Smooth muscle cell (in vitro differentiated cells): ENCODE results near the gene PPP1R14D. TPM values are rescaled to one million over a fixed set of nuclear protein-coding genes. Genes with fewer than 3 reads are reported as not detected.

ENCODE experiments used
- DNase-seq: peaks from one replicate; lab custom pipeline; 2025; ENCODE audit not compliant: unreplicated experiment; lab: John Stamatoyannopoulos, UW
- H2AFZ ChIP-seq: fragments of 200-600 bp; sonication (generic); 2 replicates; pipeline ENCODE4 v1.6.0; 2016; ENCODE audit warnings: antibody characterized with exemption, low read depth, mild to moderate bottlenecking
- H3F3A ChIP-seq: fragments of 200-600 bp; sonication (generic); 2 replicates; pipeline ENCODE4 v1.6.0; 2017; ENCODE audit warnings: antibody characterized with exemption, low read depth
- H3K27ac ChIP-seq: fragments of 200-600 bp; sonication (generic); 2 replicates; pipeline ENCODE4 v1.5.1; 2016; ENCODE audit warnings: low read depth, mild to moderate bottlenecking
- H3K27me3 ChIP-seq: fragments of 200-600 bp; sonication (generic); 2 replicates; pipeline ENCODE4 v1.6.1; 2016; ENCODE audit warnings: low read depth, mild to moderate bottlenecking
- H3K36me3 ChIP-seq: fragments of 200-600 bp; sonication (generic); 2 replicates; pipeline ENCODE4 v1.5.1; 2016; ENCODE audit warnings: low read depth
- H3K4me1 ChIP-seq: fragments of 200-600 bp; sonication (generic); 2 replicates; pipeline ENCODE4 v1.5.1; 2016; ENCODE audit warnings: low read depth
- H3K4me2 ChIP-seq: fragments of 200-600 bp; sonication (generic); 2 replicates; pipeline ENCODE4 v1.6.0; 2016; ENCODE audit warnings: mild to moderate bottlenecking
- H3K4me3 ChIP-seq: fragments of 200-600 bp; sonication (generic); 2 replicates; pipeline ENCODE4 v1.5.1; 2016; ENCODE audit warnings: mild to moderate bottlenecking
- H3K79me2 ChIP-seq: fragments of 200-600 bp; sonication (generic); 2 replicates; pipeline ENCODE4 v1.6.0; 2016; ENCODE audit warnings: low read depth, mild to moderate bottlenecking
- H3K9ac ChIP-seq: fragments of 200-600 bp; sonication (generic); 2 replicates; pipeline ENCODE4 v1.6.0; 2016; ENCODE audit warnings: low read depth
- H3K9me3 ChIP-seq: fragments of 200-600 bp; sonication (generic); replicated peaks from 2 replicates; pipeline ENCODE4 v1.5.1; 2016; ENCODE audit warnings: low read depth
- H4K20me1 ChIP-seq: fragments of 200-600 bp; sonication (generic); 2 replicates; pipeline ENCODE4 v1.6.0; 2016; ENCODE audit warnings: low read depth
- CTCF ChIP-seq: fragments of 200-600 bp; sonication (generic); IDR thresholded peaks from 2 replicates; pipeline ENCODE4 v1.5.1; 2017; ENCODE audit warnings: borderline replicate concordance, mild to moderate bottlenecking, antibody characterized with exemption; ENCODE audit not compliant: insufficient read depth, poor library complexity, severe bottlenecking
- WGBS: methylation state at CpG from one replicate; pipeline ENCODE4 v1.1.7; 2016; ENCODE audit warnings: low lambda C conversion rate; 5-methylcytosine and 5-hydroxymethylcytosine counted together
- polyA plus RNA-seq: library from polyadenylated mRNA; unstranded; fragments of >200 nt; fragmentation: Nextera tagmentation; extraction: Ambion mirVana; gene quantifications from 2 replicates; pipeline ENCODE4 v1.2.1, GENCODE V29; 2016
- total RNA-seq: library from RNA; depleted of rRNA; stranded (reverse); fragments of >200 nt; gene quantifications from 2 replicates; pipeline ENCODE4 v1.2.3, GENCODE V29; 2014

The PPP1R14D gene
- total and polyA plus RNA-seq, 2 experiments from 2014 or later, result not detected

DNA sequence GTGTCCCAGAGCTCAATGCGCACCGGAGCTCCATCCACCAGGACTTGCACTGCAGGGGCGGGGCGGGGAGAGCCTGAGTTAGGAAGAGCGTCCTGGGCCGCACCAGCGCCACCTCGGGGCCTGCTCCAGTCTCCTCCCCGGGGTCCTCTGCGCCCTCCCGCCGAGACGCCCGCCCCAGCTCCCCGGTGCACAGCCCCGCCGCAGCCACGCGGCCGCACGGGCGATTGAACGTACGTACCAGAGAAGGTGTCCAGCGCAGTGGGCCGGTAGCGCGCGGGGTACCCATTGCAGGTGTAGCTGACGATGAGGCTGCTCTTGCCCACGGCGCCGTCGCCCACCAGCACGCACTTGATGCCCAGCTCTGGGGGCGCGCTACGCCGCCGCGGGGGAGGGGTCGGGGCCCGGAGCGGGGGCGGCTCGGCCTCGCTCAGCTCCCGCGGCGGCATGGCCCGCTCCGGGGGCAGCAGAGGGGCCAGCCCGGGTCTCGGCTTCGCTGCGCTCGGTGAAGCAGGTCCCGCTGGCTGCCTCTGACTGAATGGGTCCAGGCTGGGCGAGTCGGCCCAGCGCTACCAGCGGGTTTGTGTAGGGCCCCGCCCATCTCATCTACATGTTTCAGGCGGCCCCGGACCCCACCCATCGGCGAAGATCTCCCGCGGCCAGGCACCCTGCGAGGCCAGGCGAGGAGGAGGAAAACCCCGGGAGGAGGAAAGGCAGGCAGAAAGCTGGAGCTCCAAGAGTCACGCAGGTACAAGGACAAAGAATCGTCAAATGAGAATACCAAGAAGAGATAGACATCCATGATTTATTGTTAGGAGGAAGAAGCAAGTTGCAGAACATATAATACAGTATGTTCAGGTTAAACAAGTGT is 45.4 kb upstream of the PPP1R14D start, which contains the start of gene RHOV:
RHOV (minus strand) TSS at position 541 of the 868 bp plus-strand sequence; CDS start at position 446, 95 bp downstream.
- Histone ChIP-seq H4K20me1 (no peaks in the 10 kb centered on the region), H2AFZ (peak within 1 kb of the TSS; percentile 71), H3K4me1 (no peaks in the 10 kb centered on the region), H3K36me3 (no peaks in the 10 kb centered on the region), H3K9ac (no peak within 1 kb of the TSS), H3K79me2 (no peaks in the 10 kb centered on the region), H3K4me2 (peak within 1 kb of the TSS; percentile 98), H3K27me3 (peaks cover 21% of the 10 kb centered on the region), H3K27ac (no peak within 1 kb of the TSS), H3F3A (no peaks in the 10 kb centered on the region), H3K4me3 (peak within 1 kb of the TSS; percentile 75), H3K9me3 (no peaks in the 10 kb centered on the region)
- WGBS, result 1% methylated on average over 48 of the region's 74 CpGs
- no peak for TF ChIP-seq CTCF
- DNase-seq, result peak; percentile 15

DNA sequence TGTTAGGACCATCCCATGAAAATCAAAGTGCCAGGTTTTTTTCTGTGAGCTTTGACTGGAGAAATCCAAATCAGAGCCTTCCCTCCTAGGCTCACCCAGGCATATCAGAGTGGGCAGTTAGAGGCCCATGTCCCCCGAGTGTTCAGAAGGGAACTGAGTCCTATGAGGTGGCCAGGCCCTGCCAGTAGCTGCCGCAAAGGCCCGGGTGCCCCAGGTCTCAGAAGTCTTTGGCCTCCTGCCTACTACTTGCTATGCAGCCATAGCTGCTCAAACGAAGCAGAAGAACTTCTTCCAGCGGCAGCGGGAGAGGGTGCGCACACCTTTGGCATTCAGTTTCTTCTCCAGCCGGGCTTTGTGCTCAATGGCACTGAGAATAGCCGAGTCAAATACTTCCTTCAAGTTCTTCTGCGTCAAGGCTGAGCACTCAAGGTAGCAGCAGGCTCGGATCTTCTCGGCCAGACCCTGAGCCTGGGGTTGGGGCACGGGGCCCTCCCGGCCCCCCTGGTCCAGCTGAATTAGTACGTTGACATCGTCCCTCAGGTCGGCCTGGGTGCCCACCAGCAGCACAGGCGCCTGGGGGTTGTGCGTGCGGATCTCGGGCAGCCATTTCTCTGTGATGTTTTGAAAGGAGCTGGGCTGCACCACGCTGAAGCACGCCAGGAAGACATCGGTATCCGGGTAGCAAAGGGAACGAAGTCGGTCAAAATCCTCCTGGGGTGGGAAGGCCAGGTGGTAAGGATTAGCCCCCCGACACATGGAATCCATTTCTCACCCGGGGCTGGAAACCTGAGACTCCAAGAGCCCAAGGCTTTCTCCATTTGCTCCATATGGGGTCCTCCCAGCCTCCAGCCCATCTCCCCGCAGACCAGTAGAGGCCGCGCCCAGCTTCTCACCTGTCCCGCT is 44.5 kb upstream of the PPP1R14D start:
- H3K9ac ChIP-seq, result no peak overlapping the region
- no peak for TF ChIP-seq CTCF
- no peak overlapping the region for H2AFZ ChIP-seq

GRCh38 chr15:40871749-40872617 is 43.5 kb upstream of the PPP1R14D start:
- Histone ChIP-seq H3K4me1 (no peaks in the 10 kb centered on the region), H3K36me3 (no peaks in the 10 kb centered on the region), H4K20me1 (no peaks in the 10 kb centered on the region), H3K27me3 (peaks cover 21% of the 10 kb centered on the region), H3K9ac (peak overlapping the region; percentile 68), H2AFZ (no peak overlapping the region), H3K4me2 (no peak overlapping the region), H3K27ac (peak overlapping the region; percentile 90), H3K4me3 (no peak overlapping the region), H3K79me2 (no peaks in the 10 kb centered on the region), H3K9me3 (no peaks in the 10 kb centered on the region), H3F3A (no peaks in the 10 kb centered on the region)
- 66% methylated on average over 13 of the region's 13 CpGs for WGBS
- TF ChIP-seq CTCF, result no peak
- DNase-seq, result no peak

More for the DNA sequence above, 44.5 kb upstream of the PPP1R14D start:
- peak overlapping the region; percentile 75 for H3K4me3 ChIP-seq
- 73% methylated on average over 33 of the region's 33 CpGs for WGBS
- no peaks in the 10 kb centered on the region for H3K79me2 ChIP-seq
- peak overlapping the region; percentile 90 for H3K27ac ChIP-seq
- H3K4me2 ChIP-seq, result peak overlapping the region; percentile 98
- no peaks in the 10 kb centered on the region for H4K20me1 ChIP-seq
- DNase-seq, result no peak
- H3K36me3 ChIP-seq, result no peaks in the 10 kb centered on the region
- no peaks in the 10 kb centered on the region for H3F3A ChIP-seq
- no peaks in the 10 kb centered on the region for H3K4me1 ChIP-seq
- H3K9me3 ChIP-seq, result no peaks in the 10 kb centered on the region
- peaks cover 21% of the 10 kb centered on the region for H3K27me3 ChIP-seq
